GM21381 (cell line): ENCODE measurements around the gene DUOX1.
"Not testable (repeated sequence)": the region's sequence is repeated elsewhere in the genome, so short reads cannot be mapped to it uniquely, and the experiment has no call there.

Experiments used
- ATAC-seq: cut with Tn5 transposase; IDR thresholded peaks from one replicate; pipeline ENCODE4 v1.9.1; 2021; ENCODE audit warnings: mild to moderate bottlenecking, moderate library complexity; ENCODE audit not compliant: unreplicated experiment

DUOX1 gene

DNA sequence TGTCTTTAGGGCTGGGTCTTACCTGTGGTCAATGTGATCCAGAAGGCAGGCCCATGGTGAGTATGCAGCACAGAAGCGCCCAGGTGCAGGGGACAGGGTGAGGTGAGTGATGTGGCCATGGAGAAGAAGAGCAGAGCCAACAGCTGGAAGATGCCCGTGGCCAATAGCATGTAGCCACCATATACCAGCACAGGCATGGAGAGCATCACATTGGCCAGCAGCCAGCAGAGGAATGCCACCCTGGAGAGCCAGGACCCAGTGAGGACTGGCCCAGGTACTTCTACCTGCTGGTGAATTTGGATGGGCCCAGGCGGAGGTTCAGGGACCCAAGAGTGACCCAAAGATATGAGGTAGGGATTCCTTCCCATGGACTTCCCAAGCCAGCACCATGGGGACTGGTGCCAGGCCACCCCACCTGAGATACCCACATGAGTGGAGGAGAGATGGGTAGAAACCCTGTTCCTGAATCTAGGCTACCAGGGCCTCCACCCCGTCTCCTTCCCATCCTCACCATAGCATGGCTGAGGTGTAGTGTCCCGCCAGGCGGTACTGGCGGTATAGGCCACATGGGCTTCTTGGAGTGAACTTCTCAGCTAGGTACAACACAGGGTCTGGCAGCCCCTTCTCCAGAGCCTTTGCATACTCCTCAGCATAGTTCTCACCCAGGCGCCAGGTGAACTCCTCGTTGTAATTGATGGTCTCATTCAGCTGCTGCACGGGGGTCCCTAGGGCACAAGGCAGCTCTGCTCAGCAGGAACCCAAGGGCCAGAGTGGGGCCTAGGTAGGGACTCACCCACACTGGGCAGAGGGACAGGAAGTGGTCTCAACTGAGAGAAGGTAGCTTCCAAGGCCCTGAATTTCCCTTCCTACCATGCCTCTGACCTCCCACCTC lies 9.5 kb upstream of the DUOX1 start:
- ATAC-seq = no peak

DNA sequence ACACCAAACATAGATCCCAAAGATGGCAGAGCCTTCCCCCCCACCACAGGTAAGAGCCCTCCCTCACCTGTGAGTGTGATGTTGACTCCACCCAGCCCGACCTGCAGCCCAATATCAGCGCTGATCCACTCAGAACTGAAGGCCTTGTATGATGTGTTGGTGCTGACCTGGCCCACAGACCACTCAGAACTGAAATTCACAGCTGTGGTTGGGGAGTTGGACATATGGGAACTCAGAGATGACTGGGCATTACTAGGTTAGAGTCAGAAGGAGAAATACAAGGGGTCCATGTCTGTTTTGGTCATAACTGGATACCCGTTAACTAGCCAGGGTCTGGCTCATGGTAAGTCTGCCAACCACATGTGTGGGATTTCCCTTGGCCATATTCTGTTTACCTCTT lies 8.8 kb upstream of the DUOX1 start:
- no peak for ATAC-seq

DNA sequence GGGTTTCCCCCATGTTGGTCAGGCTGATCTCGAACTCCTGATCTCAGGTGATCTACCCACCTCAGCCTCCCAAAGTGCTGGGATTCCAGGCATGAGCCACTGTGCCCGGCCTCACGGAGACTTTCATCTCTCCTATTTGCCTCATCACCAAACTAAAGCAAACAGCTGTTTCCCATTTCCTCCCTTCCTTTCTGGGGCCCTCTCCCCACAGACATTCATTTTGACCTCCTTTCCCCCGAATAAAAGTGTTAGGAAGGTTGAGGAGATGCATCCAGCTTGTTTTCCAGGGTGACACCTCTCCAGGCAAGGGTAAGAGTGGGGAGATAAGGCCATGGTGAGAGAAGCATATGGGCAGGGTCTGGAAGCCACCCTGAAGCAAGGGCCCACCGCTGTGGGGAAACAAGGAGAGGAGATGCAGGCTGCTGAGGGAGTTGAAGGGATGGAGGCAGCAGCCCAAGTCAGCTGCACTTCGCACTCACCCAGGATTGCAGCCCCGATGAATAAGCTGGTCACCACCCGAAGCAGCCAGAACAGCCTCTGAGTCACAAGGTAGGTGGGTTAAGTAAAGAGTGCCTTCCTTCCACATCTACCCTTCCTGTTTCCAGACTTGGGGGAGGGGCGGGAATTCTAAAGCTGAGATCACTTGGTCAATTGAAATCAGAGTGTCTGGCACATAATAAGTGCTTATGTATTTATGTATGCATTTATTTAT lies 7.9 kb upstream of the DUOX1 start:
- ATAC-seq = no peak

GRCh38 chr15:45122719-45123118 lies 7.1 kb upstream of the DUOX1 start:
- ATAC-seq = no peak

GRCh38 chr15:45123397-45123796 lies 6.4 kb upstream of the DUOX1 start:
- no peak for ATAC-seq

GRCh38 chr15:45126535-45127158 lies 3.1 kb upstream of the DUOX1 start:
- ATAC-seq = no peak

DNA sequence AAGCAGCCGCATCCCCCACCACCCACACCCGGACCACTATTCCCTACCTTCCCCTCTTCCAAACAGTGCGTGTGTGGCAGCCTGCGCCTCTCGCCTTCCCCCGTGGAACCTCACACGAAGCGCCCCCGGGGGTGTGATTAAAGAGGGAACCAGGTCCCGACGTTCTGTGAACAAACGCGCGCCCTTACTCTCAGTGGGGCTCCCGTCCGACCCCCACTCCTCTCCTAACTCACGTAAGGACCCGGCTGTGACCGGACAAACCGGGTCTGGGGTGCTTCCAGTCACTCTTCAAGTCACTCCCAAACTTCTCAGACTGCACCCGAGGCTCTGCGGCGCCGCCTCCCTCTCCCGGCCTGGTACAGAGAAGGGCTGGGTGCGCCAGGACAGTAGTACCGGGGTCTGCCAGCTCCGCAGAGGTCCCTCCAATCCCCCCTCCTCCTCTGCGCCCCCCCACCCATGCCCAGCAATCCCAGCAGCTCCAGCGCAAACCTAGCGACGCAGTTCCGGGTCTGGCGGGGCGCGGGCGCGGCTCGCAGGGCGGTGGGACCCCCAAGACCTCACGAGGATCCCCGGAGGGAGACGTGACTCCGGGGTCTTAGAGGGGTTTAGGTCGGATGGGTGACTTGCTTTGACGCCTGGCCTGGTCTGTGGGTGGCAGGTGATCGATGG lies 689 bp upstream of the DUOX1 start:
- no peak for ATAC-seq

DNA sequence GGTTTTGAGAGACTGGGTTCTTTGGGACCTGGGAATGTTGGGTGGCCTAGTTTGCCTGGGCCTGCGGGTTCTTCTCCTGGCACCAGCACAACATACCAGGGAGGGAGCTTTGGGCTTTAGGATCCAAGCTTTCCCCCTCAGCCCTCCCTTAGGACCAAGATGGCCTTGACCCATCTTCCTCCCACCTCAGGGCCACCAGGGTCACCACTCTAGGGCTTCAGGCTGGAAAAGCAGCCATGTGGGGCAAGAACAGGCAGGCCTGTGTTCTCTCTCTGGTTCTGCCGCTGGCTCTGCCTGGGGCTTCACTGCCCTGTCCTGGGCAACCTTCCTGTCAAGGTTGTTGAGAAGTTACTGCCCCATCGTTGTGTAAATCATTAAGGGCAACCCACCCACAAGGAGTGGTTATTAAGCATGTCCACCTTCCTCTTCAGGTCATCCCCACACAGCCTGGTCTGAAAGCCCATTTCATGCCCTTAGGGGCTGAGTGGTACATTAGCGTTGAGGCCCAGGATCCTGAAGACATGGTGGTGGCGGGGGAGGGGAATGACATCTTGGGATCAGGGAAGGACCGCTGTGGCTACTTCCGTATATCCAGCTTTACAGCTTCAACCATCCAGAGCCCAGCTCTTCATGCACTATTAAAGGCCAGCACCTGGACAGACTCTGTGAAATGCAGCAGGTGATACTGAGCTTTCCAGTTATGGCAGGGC lies 652 bp downstream of the DUOX1 start:
- no peak for ATAC-seq

DNA sequence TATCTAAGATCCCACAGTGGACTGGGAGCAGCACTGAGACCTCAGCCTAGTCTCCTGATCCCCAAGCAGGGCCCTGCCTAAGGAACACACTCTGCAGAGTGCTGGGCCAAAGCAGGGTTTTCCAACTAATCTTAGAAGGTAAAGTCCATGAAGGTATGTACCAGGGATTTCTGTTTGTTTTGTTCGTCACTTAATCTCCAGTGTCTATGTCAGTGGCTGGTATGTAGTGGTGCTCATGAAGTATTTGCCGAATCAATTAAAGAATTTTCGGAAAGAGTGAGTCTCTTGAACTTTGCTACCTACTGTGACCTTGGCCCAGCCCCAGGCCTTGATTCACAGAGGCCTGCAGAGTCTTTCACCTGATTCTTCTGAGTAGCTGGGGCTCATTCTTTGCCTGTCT lies 1.7 kb downstream of the DUOX1 start:
- ATAC-seq = no peak

GRCh38 chr15:45132844-45133560 lies 3.2 kb downstream of the DUOX1 start:
- no peak for ATAC-seq

GRCh38 chr15:45133561-45133920 lies 3.7 kb downstream of the DUOX1 start:
- ATAC-seq = no peak

DNA sequence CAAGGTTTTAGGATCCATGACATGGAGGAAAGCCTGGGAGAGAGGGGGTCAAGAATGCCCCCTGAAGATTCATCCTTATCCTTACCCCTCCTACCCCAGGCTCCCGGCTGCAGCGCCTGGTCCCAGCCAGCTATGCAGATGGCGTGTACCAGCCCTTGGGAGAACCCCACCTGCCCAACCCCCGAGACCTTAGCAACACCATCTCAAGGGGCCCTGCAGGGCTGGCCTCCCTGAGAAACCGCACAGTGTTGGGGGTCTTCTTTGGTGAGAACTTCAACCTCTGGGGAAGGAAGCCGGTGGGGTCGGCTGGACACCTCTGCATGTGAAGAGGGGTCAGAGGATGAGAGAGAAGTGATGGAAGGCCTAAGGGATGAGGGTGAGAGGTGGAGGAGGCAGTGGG lies 4.3 kb downstream of the DUOX1 start:
- ATAC-seq = no peak

DNA sequence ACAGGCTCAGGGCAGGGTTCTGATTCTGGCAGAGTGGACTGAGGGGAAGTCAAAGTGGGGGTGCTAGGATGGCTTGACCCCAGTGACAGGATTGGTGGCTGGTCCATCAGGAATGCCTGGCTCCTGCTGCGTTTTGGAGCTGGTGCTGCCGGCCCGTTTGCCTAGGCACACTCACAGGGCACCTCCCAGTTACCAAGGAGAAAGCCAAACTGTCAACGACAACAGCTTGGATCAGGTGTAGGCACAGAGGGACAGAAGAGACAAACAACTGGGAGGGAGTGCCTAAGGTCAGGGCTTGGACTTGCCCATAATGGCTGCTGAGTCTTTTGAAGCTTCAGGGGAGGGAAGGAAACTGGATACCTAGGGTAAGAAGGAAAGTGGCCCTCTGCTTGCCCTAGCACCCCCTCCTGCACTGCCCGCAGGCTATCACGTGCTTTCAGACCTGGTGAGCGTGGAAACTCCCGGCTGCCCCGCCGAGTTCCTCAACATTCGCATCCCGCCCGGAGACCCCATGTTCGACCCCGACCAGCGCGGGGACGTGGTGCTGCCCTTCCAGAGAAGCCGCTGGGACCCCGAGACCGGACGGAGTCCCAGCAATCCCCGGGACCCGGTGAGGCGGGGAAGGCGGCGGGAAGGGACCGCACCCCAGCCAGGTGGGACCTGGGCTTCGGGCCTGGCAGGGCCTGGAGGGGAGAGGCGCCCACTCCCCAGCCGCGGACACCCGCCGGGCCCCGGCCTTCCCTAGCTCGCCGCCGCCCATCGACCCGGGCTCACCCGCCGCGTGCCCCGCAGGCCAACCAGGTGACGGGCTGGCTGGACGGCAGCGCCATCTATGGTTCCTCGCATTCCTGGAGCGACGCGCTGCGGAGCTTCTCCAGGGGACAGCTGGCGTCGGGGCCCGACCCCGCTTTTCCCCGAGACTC lies 5.1 kb downstream of the DUOX1 start:
- no peak for ATAC-seq

DNA sequence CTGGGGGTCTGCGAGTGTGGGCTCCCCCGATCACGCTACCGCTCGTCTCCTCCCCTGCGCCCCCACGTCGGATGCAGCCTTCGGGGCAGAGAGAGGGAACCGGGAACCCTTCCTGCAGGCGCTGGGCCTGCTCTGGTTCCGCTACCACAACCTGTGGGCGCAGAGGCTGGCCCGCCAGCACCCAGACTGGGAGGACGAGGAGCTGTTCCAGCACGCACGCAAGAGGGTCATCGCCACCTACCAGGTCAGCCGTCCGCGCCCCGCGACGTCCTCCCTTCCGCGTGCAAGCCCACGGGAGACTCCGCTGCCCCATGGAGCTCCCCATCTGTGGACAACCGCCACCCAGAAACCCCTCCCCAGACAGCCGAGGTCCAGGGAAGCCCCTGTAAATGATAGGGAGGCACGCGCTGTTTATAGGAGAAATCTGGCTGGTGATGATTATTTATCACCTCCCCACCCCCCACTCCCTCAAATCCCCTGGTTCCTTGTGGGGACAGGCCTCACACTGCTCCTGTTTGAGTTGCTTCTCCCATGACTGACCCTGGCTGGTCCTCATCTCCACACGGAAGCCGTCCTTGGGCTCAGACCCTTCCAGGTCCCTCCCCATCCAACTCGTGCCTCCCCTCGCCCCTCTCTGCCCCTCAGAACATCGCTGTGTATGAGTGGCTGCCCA lies 6.0 kb downstream of the DUOX1 start:
- ATAC-seq = not testable (repeated sequence)

DNA sequence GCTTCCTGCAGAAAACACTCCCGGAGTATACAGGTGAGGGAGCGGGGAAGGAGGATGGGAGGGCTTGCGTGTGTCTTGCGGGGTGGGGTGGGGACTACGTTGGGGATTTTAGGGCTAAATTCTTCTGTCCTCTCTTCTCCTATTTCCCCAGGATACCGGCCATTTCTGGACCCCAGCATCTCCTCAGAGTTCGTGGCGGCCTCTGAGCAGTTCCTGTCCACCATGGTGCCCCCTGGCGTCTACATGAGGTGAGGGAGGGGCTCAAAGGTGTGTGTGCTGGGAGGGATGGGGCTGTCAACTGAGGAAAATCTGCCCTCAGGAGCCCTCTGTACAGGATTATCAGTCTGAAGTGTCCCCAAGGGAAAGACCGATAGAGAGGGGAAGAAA lies 6.6 kb downstream of the DUOX1 start:
- no peak for ATAC-seq

DNA sequence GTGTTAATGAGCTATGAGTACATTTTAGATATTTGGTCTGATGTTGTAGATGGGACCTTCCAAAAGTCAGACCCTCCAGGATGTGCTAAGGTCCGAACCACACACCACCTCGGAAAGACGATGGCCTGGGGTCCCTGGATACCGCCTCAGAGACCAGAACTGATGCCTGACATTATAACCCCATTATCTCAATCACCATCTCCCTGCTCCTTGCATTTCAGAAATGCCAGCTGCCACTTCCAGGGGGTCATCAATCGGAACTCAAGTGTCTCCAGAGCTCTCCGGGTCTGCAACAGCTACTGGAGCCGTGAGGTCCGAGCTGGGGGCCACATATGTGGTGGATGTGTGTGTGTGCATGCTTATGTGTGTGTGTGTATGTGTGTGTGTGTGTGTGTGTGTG lies 7.9 kb downstream of the DUOX1 start:
- no peak for ATAC-seq

- ATAC-seq = no peak
Observed at GRCh38 chr15:45138814-45139765, 9.3 kb downstream of the DUOX1 start.
